CD4-positive, alpha-beta memory T cell (primary cell): Measurements from ENCODE around the gene NIT1. TPM values are rescaled to one million over a fixed set of nuclear protein-coding genes. Genes with fewer than 3 reads are reported as not detected.
A peak's percentile ranks its signal among the peaks of the same experiment; 100 is the strongest.

Source experiments
- CTCF ChIA-PET: fragments of 350-600 bp; sonication (Branson Sonifier 250); formaldehyde crosslinking; loops from one replicate; lab custom pipeline; 2021; ENCODE audit warnings: inconsistent platforms; ENCODE audit not compliant: partially characterized antibody; lab: Charles Lee
- POLR2A ChIA-PET: fragments of 350-600 bp; sonication (Branson Sonifier 250); formaldehyde crosslinking; loops from one replicate; lab custom pipeline; 2021; ENCODE audit not compliant: partially characterized antibody; lab: Charles Lee
- DNase-seq, 5 donors: peaks; one replicate each; pipeline versions ENCODE4 v3.0.0 to v3.0.0-alpha.2; 2020 to 2022; ENCODE audit warnings: mixed read lengths in 1 of 5
- H3K27ac ChIP-seq: one replicate; pipeline ENCODE4 v1.7.0; 2013; ENCODE audit warnings: low read depth, low read length
- H3K27me3 ChIP-seq: 2 replicates; pipeline ENCODE4 v1.7.0; 2013; ENCODE audit warnings: mild to moderate bottlenecking, low read length, moderate library complexity; ENCODE audit not compliant: insufficient read depth
- H3K36me3 ChIP-seq: 2 replicates; pipeline ENCODE4 v1.7.0; 2013; ENCODE audit warnings: mild to moderate bottlenecking, low read length, moderate library complexity; ENCODE audit not compliant: insufficient read depth
- H3K4me1 ChIP-seq: 2 replicates; pipeline ENCODE4 v1.7.0; 2013; ENCODE audit warnings: mild to moderate bottlenecking, low read length, moderate library complexity; ENCODE audit not compliant: insufficient read depth
- H3K4me3 ChIP-seq, 2 donors: one replicate each; pipeline ENCODE4 v1.7.0; 2013; ENCODE audit warnings: low read length in 2 of 2, mild to moderate bottlenecking in 1 of 2
- H3K9me3 ChIP-seq, 2 donors: one replicate each; pipeline ENCODE4 v1.7.0; 2013; ENCODE audit warnings: low read length in 2 of 2, control low read depth in 1 of 2; ENCODE audit not compliant: control insufficient read depth in 1 of 2
- H3K27ac Mint-ChIP-seq, 7 donors: one replicate each; pipeline ENCODE4 v1.8.0; 2020 to 2021; ENCODE audit warnings: mixed read lengths in 7 of 7, mild to moderate bottlenecking in 6 of 7, inconsistent platforms in 3 of 7, moderate library complexity in 3 of 7
- H3K27me3 Mint-ChIP-seq, 2 donors: one replicate each; pipeline ENCODE4 v1.8.0; 2020 to 2021; ENCODE audit warnings: mixed read lengths in 2 of 2
- H3K36me3 Mint-ChIP-seq, 2 donors: one replicate each; pipeline ENCODE4 v1.8.0; 2020 to 2021; ENCODE audit warnings: mixed read lengths in 2 of 2, inconsistent platforms in 1 of 2, mild to moderate bottlenecking in 1 of 2
- H3K4me1 Mint-ChIP-seq, 4 donors: one replicate each; pipeline ENCODE4 v1.8.0; 2020 to 2021; ENCODE audit warnings: mixed read lengths in 4 of 4, mild to moderate bottlenecking in 1 of 4
- H3K4me3 Mint-ChIP-seq, 8 donors: one replicate each; pipeline ENCODE4 v1.8.0; 2020 to 2021; ENCODE audit warnings: mixed read lengths in 8 of 8, mild to moderate bottlenecking in 7 of 8, moderate library complexity in 6 of 8, inconsistent platforms in 3 of 8
- H3K9me3 Mint-ChIP-seq, 8 donors: one replicate each; pipeline ENCODE4 v1.8.0; 2020 to 2021; ENCODE audit warnings: mixed read lengths in 8 of 8, mild to moderate bottlenecking in 5 of 8, inconsistent platforms in 3 of 8, moderate library complexity in 1 of 8
- intact Hi-C: fragments of 100-400 bp; cut with micrococcal nuclease; formaldehyde crosslinking; loops from one replicate; pipeline ENCODE4 v1.15.1; 2023
- polyA plus RNA-seq, 2 donors: library from polyadenylated mRNA; unstranded; fragments of 300-500 nt; fragmentation: Illumina TruSeq; gene quantifications; one replicate each; pipeline ENCODE4 v1.2.3, GENCODE V29; 2021
- total RNA-seq, 2 experiments: library from RNA; stranded (reverse); gene quantifications; one replicate each; pipeline ENCODE4 v1.2.3, GENCODE V29; 2021

NIT1 gene
- total RNA-seq (10 to 100 TPM; 49.0 to 50.5 TPM), polyA plus RNA-seq (10 to 100 TPM; 17.5 to 21.4 TPM)

DNA sequence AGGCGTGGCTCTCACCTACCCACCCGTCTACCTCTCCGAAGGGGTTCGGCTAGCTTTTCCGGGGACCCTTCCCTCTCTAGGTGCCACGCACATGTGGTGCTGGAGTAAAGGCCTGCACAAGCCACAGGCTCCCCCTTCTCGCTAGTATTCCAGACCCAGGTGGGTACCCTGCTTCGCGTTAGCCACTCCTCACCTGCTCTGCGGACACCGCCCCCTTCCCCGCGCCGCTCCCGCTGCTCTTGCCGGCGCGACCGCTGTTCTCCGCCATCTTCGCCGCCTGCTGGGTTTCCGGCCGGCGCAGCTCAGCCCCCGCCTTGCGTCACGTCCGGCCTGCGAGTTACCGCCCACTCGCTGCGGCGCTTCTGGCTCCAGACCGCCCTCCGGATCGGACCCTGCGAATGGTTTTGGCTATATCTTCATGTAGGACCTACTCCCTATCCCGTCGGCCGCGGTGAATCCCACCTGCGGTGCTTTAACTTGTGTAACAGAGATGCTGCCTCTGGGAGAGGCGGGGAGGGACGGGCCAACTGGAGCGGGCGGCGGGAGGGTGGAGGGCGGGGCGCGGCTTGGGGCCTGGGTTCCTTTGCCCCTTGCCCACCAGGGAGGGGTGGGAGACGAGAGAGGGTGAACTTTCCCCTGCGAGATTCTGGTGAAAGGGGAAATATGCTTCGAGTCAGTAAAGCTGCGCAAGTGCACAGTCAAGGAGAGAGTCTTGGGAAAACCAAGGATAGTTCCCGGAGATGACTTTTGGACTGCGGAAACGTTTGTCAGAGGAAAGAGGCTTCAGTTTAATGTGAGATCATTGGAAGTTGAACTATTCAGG, at the start of gene NIT1, which contains the start of gene PFDN2:
TSS of gene NIT1 (plus strand) at position 347 of the 823 bp plus-strand sequence. CDS start at position 419, 72 bp downstream.
TSS of gene PFDN2 (minus strand) at position 279 of the 823 bp plus-strand sequence. CDS start at position 268, 11 bp downstream.
- Histone ChIP-seq H3K27me3 (no peaks in the 10 kb centered on the region), H3K27ac (peak within 1 kb of the TSS; percentile 94), H3K4me1 (peaks cover 64% of the 10 kb centered on the region), H3K4me3 (peak within 1 kb of the TSS; percentile 32 to 95), H3K36me3 (peaks cover 29% of the 10 kb centered on the region), H3K9me3 (no peaks in the 10 kb centered on the region)
- peak within 1 kb of the TSS; percentile 94 to 98 (median 96) for H3K4me3 Mint-ChIP-seq
- peak within 1 kb of the TSS; percentile 94 to 99 (median 98) for H3K27ac Mint-ChIP-seq
- peak; percentile 83 to 87 (median 86) for DNase-seq
- H3K4me1 Mint-ChIP-seq, result peaks cover 36 to 79% (median 61%) of the 10 kb centered on the region in 4 donors
- H3K36me3 Mint-ChIP-seq, result peaks cover 21 to 57% of the 10 kb centered on the region in 2 donors
- ChIA-PET CTCF (interaction anchor here (0.6 to 2.1 kb wide), 9 partner anchors 19 to 108 kb away, joined by 3 to 7 read pairs (median 3); partner anchors contain the start of genes KLHDC9, TOMM40L and TSTD1), POLR2A (interaction anchor here (0.6 to 4.3 kb wide), 18 partner anchors 12 to 281 kb away, joined by 3 to 47 read pairs (median 6); partner anchors contain the start of genes ARHGAP30, DEDD, KLHDC9 and NDUFS2)
- no peaks in the 10 kb centered on the region for H3K27me3 Mint-ChIP-seq
- H3K9me3 Mint-ChIP-seq, result no peaks in the 10 kb centered on the region
- intact Hi-C loops, result loop anchor here (1.0 to 2.0 kb wide), 4 partner anchors 14 to 77 kb away; partner anchors contain the start of genes ARHGAP30 and DEDD

DNA sequence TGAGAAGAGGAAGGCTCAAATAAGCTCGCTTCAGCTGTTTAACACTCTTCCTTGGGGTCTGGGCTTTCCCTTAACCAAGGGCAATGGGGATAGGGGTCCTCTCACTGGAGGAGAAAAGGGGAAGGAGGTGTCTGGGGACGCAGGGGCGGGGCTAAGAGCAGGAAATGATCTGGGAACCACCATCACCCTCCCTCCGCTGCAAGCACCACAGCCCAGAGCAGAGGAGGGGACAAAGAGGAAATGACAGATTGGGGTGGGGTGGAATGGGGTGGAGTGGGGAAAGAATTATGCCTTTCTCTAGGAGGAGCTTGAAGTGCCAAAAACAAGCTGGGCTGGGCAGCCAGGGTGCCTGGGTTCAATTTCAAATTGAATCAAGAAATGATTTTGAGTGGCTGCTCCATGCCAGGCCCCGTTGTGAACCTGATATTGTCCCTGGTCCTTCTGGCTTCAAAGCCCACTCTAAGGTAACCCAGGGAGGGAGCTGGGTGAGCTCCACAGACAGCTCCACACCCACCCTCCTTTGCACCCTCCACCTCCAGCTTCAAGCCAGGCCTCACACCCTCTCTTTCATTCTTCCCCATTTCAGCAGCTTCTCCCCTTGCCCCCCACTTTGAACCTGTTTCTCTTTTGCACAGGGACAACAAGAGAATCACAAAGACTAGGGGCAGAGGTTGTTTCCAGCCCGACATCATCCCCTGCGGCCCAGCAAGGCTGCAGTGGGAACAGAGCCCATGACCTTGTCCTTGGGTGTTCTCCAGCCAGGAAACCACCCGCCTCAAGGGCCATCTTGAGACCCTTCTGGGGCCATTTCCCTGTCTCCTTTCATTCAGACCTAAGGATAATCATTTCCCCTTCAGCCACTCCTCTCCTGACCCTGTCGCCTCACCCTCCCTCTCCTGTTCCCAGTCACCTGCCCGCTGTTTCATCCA, 49.3 kb upstream of the NIT1 start:
- peaks cover 62% of the 10 kb centered on the region for H3K4me1 ChIP-seq
- Mint-ChIP-seq H3K9me3 (no peaks in the 10 kb centered on the region), H3K27ac (peak overlapping the region; percentile 92 to 100 (median 99)), H3K27me3 (no peaks in the 10 kb centered on the region), H3K36me3 (peaks cover 33 to 42% of the 10 kb centered on the region in 2 donors), H3K4me3 (peak overlapping the region; percentile 90 to 100 (median 99)), H3K4me1 (peaks cover 42 to 81% (median 58%) of the 10 kb centered on the region in 4 donors)
- no peaks in the 10 kb centered on the region for H3K36me3 ChIP-seq
- ChIA-PET POLR2A (interaction anchor here (0.7 to 10.9 kb wide), 20 partner anchors 8 to 231 kb away, joined by 3 to 602 read pairs (median 8); partner anchors contain the start of genes B4GALT3, DEDD, F11R and KLHDC9), CTCF (interaction anchor here (0.9 to 10.1 kb wide), 13 partner anchors 12 to 97 kb away, joined by 3 to 171 read pairs (median 4); partner anchors contain the start of genes DEDD, F11R, KLHDC9 and PPOX)
- H3K9me3 ChIP-seq, result no peaks in the 10 kb centered on the region
- peak overlapping the region; percentile 80 to 96 for H3K4me3 ChIP-seq
- H3K27ac ChIP-seq, result peak overlapping the region; percentile 93
- intact Hi-C loops, result loop anchor here (1.0 to 5.0 kb wide), 6 partner anchors 23 to 726 kb away; partner anchors contain the start of genes COPA, NCSTN, NIT1 and PFDN2
- no peaks in the 10 kb centered on the region for H3K27me3 ChIP-seq
- DNase-seq, result peak; percentile 84 to 93 (median 85)

DNA sequence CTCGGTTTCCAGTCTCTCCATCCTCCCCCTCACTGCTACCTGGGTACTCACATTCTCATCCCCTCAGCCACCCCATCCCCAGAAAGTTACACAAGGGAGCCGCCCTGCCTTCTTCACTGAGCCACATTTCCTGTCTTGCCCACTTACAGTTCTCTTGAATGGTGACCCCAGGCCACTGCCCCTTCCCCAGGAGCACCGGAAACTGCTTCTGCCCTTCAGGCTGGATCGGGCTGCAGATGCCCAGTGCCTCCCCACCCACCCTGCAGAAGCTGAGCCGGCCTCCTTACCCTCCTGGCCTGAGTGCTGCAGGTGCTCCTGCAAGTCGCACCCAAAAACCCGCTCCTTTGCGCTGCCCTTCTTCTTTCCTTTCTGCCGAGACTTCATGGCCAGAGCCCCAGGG, 48.7 kb upstream of the NIT1 start:
- Histone ChIP-seq H3K9me3 (no peaks in the 10 kb centered on the region), H3K27me3 (no peaks in the 10 kb centered on the region), H3K4me3 (peak overlapping the region; percentile 80 to 96), H3K27ac (peak overlapping the region; percentile 93), H3K36me3 (no peaks in the 10 kb centered on the region), H3K4me1 (peaks cover 55% of the 10 kb centered on the region)
- peak in 2 of 5 donors; percentile 7 to 31 for DNase-seq
- intact Hi-C loops, result loop anchor here (1.0 to 5.0 kb wide), 6 partner anchors 24 to 727 kb away; partner anchors contain the start of genes COPA, NCSTN, NIT1 and PFDN2
- ChIA-PET CTCF (interaction anchor here (0.9 to 10.1 kb wide), 15 partner anchors 10 to 156 kb away, joined by 3 to 171 read pairs (median 4); partner anchors contain the start of genes DEDD, F11R, KLHDC9 and TOMM40L), POLR2A (interaction anchor here (0.6 to 10.9 kb wide), 29 partner anchors 9 to 863 kb away, joined by 3 to 602 read pairs (median 5); partner anchors contain the start of genes DEDD, F11R, KLHDC9 and LY9)
- Mint-ChIP-seq H3K4me1 (peaks cover 36 to 78% (median 52%) of the 10 kb centered on the region in 4 donors), H3K36me3 (peaks cover 27 to 36% of the 10 kb centered on the region in 2 donors), H3K4me3 (peak overlapping the region; percentile 90 to 100 (median 99)), H3K27ac (peak overlapping the region; percentile 92 to 100 (median 99)), H3K27me3 (no peaks in the 10 kb centered on the region), H3K9me3 (no peaks in the 10 kb centered on the region)

- H3K9me3 ChIP-seq, result no peaks in the 10 kb centered on the region
Measured at GRCh38 chr1:161069731-161070270, 48.1 kb upstream of the NIT1 start, which contains the start of gene ARHGAP30. TSS of gene ARHGAP30 (minus strand) at chr1:161069891. CDS start at chr1:161069624, 267 bp downstream.

DNA sequence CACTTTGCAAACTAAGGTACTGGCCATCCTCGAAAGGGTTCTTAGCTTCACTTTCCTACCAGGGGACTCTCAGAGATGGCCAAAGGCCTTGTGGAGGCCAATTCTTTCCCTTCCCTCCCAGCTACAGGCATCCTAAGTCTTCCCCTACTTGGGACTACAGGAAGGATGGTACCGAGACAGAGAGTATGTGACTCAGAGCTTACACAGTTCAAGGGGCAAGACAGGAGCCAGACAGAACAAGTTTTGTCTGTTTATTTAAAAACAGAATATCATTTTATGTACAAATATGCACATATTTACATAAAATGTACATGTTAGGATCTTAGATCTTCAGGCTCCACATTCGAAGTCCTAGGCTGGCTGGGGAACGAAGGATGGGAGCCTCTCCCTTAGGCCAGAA, 47.1 kb upstream of the NIT1 start:
- intact Hi-C loops, result loop anchor here (1.0 kb wide), 1 partner anchor 27 kb away; no protein-coding TSS in a partner anchor
- Mint-ChIP-seq H3K4me3 (peak overlapping the region in 1 of 8 donors; percentile 90), H3K27me3 (no peaks in the 10 kb centered on the region), H3K27ac (peak overlapping the region; percentile 77 to 100 (median 92)), H3K36me3 (peaks cover 22 to 25% of the 10 kb centered on the region in 2 donors), H3K9me3 (no peaks in the 10 kb centered on the region), H3K4me1 (peaks cover 30 to 68% (median 41%) of the 10 kb centered on the region in 4 donors)
- ChIA-PET CTCF (interaction anchor here (0.6 to 10.1 kb wide), 18 partner anchors 11 to 402 kb away, joined by 3 to 171 read pairs (median 4); partner anchors contain the start of genes DEDD, F11R, KLHDC9 and PPOX), POLR2A (interaction anchor here (1.1 to 10.9 kb wide), 14 partner anchors 9 to 274 kb away, joined by 3 to 602 read pairs (median 18); partner anchors contain the start of genes DEDD, F11R, KLHDC9 and LY9)
- DNase-seq, result no peak
- Histone ChIP-seq H3K4me1 (peaks cover 42% of the 10 kb centered on the region), H3K36me3 (no peaks in the 10 kb centered on the region), H3K27me3 (no peaks in the 10 kb centered on the region), H3K27ac (peak overlapping the region; percentile 93), H3K9me3 (no peaks in the 10 kb centered on the region), H3K4me3 (no peak overlapping the region)

More at GRCh38 chr1:161069731-161070270, 48.1 kb upstream of the NIT1 start, which contains the start of gene ARHGAP30:
- H3K27me3 Mint-ChIP-seq, result no peaks in the 10 kb centered on the region
- Histone ChIP-seq H3K36me3 (no peaks in the 10 kb centered on the region), H3K27ac (peak within 1 kb of the TSS; percentile 93), H3K4me1 (peaks cover 50% of the 10 kb centered on the region), H3K4me3 (peak within 1 kb of the TSS; percentile 80 to 96), H3K27me3 (no peaks in the 10 kb centered on the region)
- DNase-seq, result peak; percentile 86 to 94 (median 88)
- H3K9me3 Mint-ChIP-seq, result no peaks in the 10 kb centered on the region
- H3K4me1 Mint-ChIP-seq, result peaks cover 31 to 74% (median 46%) of the 10 kb centered on the region in 4 donors
- intact Hi-C loops, result loop anchor here (1.0 to 5.0 kb wide), 7 partner anchors 24 to 728 kb away; partner anchors contain the start of genes COPA, NCSTN, NIT1 and PFDN2
- CTCF ChIA-PET, result interaction anchor here (0.8 to 10.1 kb wide), 17 partner anchors 10 to 156 kb away, joined by 3 to 171 read pairs (median 4); partner anchors contain the start of genes DEDD, F11R, KLHDC9 and PPOX
- H3K36me3 Mint-ChIP-seq, result peaks cover 22 to 32% of the 10 kb centered on the region in 2 donors
- H3K27ac Mint-ChIP-seq, result peak within 1 kb of the TSS; percentile 92 to 100 (median 99)
- POLR2A ChIA-PET, result interaction anchor here (0.6 to 10.9 kb wide), 26 partner anchors 10 to 864 kb away, joined by 3 to 602 read pairs (median 6); partner anchors contain the start of genes DEDD, F11R, KLHDC9 and LY9
- peak within 1 kb of the TSS; percentile 90 to 100 (median 99) for H3K4me3 Mint-ChIP-seq
